IPS-20b (cell line): ENCODE results near the gene NCAM2.

Experiments used
- H3K27ac ChIP-seq: one replicate; pipeline ENCODE4 v1.5.1; 2013; ENCODE audit warnings: low read length
- H3K27me3 ChIP-seq: 2 replicates; pipeline ENCODE4 v1.6.1; 2013; ENCODE audit warnings: mild to moderate bottlenecking, low read length, inconsistent platforms; ENCODE audit not compliant: insufficient read depth
- H3K36me3 ChIP-seq: 2 replicates; pipeline ENCODE4 v1.6.1; 2013; ENCODE audit warnings: low read depth, mild to moderate bottlenecking, inconsistent platforms, low read length, moderate library complexity; ENCODE audit not compliant: insufficient read depth
- H3K4me1 ChIP-seq: 2 replicates; pipeline ENCODE4 v1.6.1; 2013; ENCODE audit warnings: mild to moderate bottlenecking, control low read depth, inconsistent platforms, low read length, moderate library complexity; ENCODE audit not compliant: insufficient read depth
- H3K4me3 ChIP-seq: 2 replicates; pipeline ENCODE4 v1.5.1; 2013; ENCODE audit warnings: mild to moderate bottlenecking, low read length, inconsistent platforms
- H3K9ac ChIP-seq: 2 replicates; pipeline ENCODE4 v1.6.1; 2013; ENCODE audit warnings: low read depth, mild to moderate bottlenecking, inconsistent platforms, low read length, moderate library complexity
- H3K9me3 ChIP-seq: 2 replicates; pipeline ENCODE4 v1.6.1; 2013; ENCODE audit warnings: mild to moderate bottlenecking, low read depth, low read length, inconsistent platforms; ENCODE audit not compliant: insufficient read depth

Gene NCAM2

DNA sequence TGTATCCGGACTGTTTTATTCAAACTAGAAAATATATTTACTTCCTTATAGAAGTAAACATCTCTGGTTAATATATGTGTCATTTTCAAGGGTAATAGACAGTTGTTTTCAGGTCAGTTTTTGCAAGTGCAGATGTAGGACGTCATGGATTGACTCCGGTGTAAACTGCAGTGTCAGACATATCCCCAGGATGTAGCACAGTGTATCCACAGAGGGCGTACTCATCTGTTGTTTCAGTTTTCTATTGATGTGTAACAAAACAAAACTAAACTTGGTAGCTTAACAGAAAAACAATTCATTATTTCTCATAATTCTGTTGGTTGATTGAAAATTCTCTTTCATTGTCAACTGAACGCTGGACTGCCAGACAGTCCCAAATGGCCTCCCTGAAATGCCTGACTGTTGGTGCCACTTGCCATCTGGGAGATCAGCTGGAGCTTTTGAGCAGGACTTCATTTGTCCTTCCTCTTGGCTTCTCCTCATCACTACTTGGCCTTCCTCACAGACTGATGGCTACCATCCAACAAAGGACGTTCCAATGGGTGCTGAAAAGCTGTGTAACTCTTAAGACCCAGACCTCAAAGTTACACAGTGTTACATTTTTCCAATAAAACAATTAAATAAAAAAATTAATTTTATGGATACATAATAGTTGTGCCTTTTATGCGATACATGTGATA lies 181.6 kb downstream of the NCAM2 start:
- Histone ChIP-seq H3K36me3 (no peaks in the 10 kb centered on the region), H3K27me3 (no peaks in the 10 kb centered on the region), H3K9ac (no peak overlapping the region), H3K4me3 (no peak overlapping the region), H3K9me3 (no peaks in the 10 kb centered on the region), H3K27ac (no peak overlapping the region), H3K4me1 (no peaks in the 10 kb centered on the region)

DNA sequence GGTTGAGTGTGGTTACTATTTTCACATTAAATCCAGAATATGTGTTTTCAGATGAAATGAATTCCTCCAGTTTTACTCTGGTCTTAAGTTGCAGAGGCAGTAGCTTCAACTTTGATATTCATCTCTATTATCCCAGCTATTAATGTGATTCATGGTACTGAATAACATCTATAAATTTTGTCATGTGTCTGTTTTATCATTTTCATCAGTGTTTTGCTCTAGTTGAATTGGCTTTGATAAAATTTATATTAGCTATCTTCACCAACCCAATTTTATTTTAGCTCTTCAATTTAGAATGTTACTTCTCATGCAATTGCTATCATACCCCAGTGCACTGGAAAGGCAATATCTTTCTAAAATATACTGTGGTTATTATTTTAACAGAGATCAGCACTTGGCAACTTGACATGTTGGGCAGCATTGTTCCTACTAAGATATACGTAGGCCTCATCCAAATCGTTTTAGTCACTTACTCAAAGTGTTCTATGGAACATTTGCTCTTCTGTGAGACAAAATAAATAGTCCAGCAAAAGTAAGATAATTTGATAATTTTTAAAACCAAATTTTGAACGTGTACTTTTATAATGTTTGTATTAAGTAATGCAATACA lies 184.3 kb downstream of the NCAM2 start:
- no peaks in the 10 kb centered on the region for H3K4me1 ChIP-seq
- H3K9ac ChIP-seq: no peak overlapping the region
- H3K27ac ChIP-seq: no peak overlapping the region
- no peak overlapping the region for H3K4me3 ChIP-seq
- H3K9me3 ChIP-seq: no peaks in the 10 kb centered on the region
- no peaks in the 10 kb centered on the region for H3K27me3 ChIP-seq
- no peaks in the 10 kb centered on the region for H3K36me3 ChIP-seq

DNA sequence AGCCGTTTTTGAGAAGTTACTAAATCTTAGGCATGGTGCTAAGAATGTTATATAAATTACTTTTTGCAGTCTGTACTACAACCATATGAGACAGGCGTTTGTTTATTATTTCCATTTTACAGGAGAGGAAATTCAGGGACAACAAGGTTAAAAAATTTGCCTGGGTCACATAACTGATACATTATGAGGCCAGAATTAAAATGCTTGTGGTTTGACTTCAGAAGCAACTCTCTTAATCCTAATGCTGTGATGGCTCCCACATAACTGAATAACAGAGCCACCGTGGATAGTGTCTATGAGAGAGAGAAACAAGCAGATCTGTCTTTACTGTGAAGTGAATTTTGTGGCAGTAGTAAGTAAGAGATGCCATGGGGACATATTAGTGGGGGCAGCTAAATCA lies 184.9 kb downstream of the NCAM2 start:
- Histone ChIP-seq H3K9me3 (no peaks in the 10 kb centered on the region), H3K36me3 (no peaks in the 10 kb centered on the region), H3K4me1 (no peaks in the 10 kb centered on the region), H3K27ac (no peak overlapping the region), H3K4me3 (no peak overlapping the region), H3K9ac (no peak overlapping the region), H3K27me3 (no peaks in the 10 kb centered on the region)

DNA sequence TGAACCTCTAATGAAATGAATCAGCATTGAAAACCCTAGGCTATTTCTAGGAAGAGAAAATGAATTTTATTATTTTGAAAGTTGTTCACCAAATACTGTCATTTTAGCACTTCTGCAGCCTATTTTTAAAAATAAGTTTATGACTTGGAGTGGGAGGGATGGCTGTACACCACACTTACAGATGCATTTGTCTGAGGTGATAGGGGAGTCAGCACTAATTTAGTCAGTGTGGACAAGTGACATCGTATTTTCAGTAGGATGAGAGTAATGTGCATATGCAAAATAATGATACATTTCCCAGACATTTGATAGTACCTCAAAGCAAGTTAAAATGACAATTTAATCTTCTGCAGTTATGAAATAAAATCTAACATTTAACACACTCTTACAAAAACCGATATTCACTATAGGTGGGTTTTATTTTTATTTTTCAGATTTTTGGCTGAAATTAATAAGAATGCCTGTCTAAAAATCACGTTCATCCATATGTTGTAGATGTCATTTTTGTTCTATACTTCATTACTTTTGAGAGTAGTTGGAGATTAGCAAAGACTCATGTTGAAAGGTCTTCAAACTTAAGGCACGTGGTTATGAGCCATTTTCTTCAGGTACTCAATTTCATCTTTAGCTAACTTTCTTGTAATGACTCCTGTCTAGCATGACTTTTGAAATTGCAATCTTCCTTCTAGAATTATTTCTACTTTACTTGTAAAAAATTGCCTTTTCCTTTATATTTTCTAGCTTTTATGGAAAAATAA lies 186.7 kb downstream of the NCAM2 start:
- Histone ChIP-seq H3K27me3 (no peaks in the 10 kb centered on the region), H3K9me3 (no peaks in the 10 kb centered on the region), H3K4me3 (no peak overlapping the region), H3K27ac (no peak overlapping the region), H3K4me1 (no peaks in the 10 kb centered on the region), H3K9ac (no peak overlapping the region), H3K36me3 (no peaks in the 10 kb centered on the region)

DNA sequence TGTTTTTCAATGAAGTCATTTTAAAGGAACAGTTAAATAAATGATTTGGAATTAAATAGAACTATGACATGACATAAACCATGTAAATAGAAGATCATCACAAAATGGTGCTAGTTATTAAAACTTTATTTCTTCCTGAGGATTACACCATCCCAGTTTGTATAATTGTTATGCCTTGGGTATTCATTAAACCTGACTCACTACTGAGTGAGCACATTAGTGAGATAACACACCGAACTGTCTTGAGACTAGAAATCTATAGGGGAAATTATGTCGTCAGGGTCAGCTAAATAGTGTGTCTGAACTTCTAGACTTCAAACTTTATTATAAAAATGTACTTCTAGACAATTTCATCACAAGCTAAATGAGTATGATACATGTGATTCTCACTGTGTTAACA lies 189.4 kb downstream of the NCAM2 start:
- H3K27ac ChIP-seq: no peak overlapping the region
- no peak overlapping the region for H3K4me3 ChIP-seq
- no peak overlapping the region for H3K9ac ChIP-seq
- no peaks in the 10 kb centered on the region for H3K27me3 ChIP-seq
- no peaks in the 10 kb centered on the region for H3K36me3 ChIP-seq
- no peaks in the 10 kb centered on the region for H3K4me1 ChIP-seq
- no peaks in the 10 kb centered on the region for H3K9me3 ChIP-seq

GRCh38 chr21:21188513-21189195 lies 190.4 kb downstream of the NCAM2 start:
- H3K4me3 ChIP-seq: no peak overlapping the region
- H3K27ac ChIP-seq: no peak overlapping the region
- no peaks in the 10 kb centered on the region for H3K27me3 ChIP-seq
- no peaks in the 10 kb centered on the region for H3K9me3 ChIP-seq
- no peak overlapping the region for H3K9ac ChIP-seq
- no peaks in the 10 kb centered on the region for H3K4me1 ChIP-seq
- H3K36me3 ChIP-seq: no peaks in the 10 kb centered on the region

DNA sequence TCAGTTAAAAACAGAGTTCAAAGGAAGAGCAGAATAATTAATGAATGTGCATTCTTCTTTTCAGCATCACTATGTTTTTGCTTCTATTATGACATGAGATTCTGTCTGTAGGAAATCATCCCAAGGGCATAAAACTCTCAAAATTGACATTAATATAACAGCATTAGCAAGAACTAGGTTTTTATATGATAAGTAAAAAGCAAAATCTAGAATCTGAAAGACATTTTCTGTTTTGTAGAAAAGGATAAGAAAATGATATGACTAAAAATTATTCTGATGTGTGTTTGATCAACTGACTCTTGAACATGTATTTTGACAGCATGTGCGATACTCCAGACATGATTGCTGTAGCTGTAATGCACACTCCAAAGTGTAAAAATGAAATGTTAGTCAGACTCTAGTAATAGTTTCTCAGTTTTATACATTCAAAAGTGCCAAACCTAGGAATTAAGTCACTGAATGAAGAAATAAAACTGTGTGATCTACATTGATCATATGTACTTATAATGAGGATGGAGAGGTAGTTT lies 197.3 kb downstream of the NCAM2 start:
- no peaks in the 10 kb centered on the region for H3K4me1 ChIP-seq
- H3K27me3 ChIP-seq: no peaks in the 10 kb centered on the region
- no peak overlapping the region for H3K4me3 ChIP-seq
- H3K27ac ChIP-seq: no peak overlapping the region
- H3K36me3 ChIP-seq: no peaks in the 10 kb centered on the region
- H3K9ac ChIP-seq: no peak overlapping the region
- no peaks in the 10 kb centered on the region for H3K9me3 ChIP-seq

- no peak overlapping the region for H3K4me3 ChIP-seq
- no peak overlapping the region for H3K27ac ChIP-seq
- no peaks in the 10 kb centered on the region for H3K9me3 ChIP-seq
- no peak overlapping the region for H3K9ac ChIP-seq
- no peaks in the 10 kb centered on the region for H3K4me1 ChIP-seq
- no peaks in the 10 kb centered on the region for H3K36me3 ChIP-seq
- H3K27me3 ChIP-seq: no peaks in the 10 kb centered on the region
These were observed 197.9 kb downstream of the NCAM2 start for GRCh38 chr21:21196087-21196486.

GRCh38 chr21:21196848-21197247 lies 198.6 kb downstream of the NCAM2 start:
- H3K4me3 ChIP-seq: no peak overlapping the region
- no peak overlapping the region for H3K27ac ChIP-seq
- H3K9ac ChIP-seq: no peak overlapping the region
- no peaks in the 10 kb centered on the region for H3K4me1 ChIP-seq
- no peaks in the 10 kb centered on the region for H3K9me3 ChIP-seq
- no peaks in the 10 kb centered on the region for H3K36me3 ChIP-seq
- H3K27me3 ChIP-seq: no peaks in the 10 kb centered on the region

DNA sequence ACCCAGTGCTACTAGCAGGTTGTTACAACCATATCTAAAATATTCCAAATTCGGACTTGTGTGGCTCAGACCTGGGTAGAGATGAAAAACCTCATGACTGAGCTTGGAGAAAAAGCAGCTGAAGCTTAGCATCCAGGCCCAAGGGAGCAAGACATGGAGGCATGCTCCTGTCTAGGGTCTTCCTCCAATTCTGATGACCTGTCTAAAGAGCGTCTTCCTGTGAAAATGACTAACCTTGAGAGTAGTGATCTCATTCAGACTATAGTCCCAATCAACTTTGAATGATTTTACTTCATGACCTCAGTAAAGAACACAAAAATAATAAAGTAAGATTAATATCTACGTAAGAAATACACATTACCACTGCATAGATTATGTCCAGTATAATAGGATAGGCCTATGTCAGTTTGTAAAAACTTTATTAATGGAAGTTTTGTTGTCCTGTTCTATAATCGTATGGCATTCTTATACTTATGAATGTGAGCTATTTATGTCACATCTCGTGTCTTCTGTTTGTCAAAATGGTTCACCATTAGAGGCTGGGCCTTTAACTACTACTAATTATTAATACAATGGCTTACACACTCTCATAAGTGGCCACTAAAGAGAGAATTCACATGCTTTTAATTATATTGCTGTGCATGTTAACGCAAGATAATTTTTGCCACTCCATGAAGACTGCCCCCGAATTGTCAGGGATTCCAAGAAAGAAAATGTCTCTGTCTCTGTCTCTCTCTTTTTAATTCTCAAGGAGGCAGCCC lies 201.3 kb downstream of the NCAM2 start:
- Histone ChIP-seq H3K27me3 (no peaks in the 10 kb centered on the region), H3K36me3 (no peaks in the 10 kb centered on the region), H3K9me3 (no peaks in the 10 kb centered on the region), H3K9ac (no peak overlapping the region), H3K4me3 (no peak overlapping the region), H3K27ac (no peak overlapping the region), H3K4me1 (no peaks in the 10 kb centered on the region)
